AG09319 (cell line): ENCODE data around the gene ALG14.
A peak's percentile ranks its signal among the peaks of the same experiment; 100 is the strongest.

Source experiments
- DNase-seq: peaks from one replicate; pipeline ENCODE4 v3.0.0-alpha.2; 2010; ENCODE audit warnings: low read depth; ENCODE audit errors: extremely low read depth
- CTCF ChIP-seq: IDR thresholded peaks from 2 replicates; pipeline ENCODE4 v1.5.1; 2011; ENCODE audit warnings: low read depth, mild to moderate bottlenecking, inconsistent platforms, low read length, moderate library complexity

The ALG14 gene

GRCh38 chr1:95018602-95019369 is 54.0 kb downstream of the ALG14 start:
- no peak for TF ChIP-seq CTCF
- DNase-seq, result no peak

GRCh38 chr1:95017775-95018174 is 55.0 kb downstream of the ALG14 start:
- no peak for TF ChIP-seq CTCF
- DNase-seq, result no peak

GRCh38 chr1:95015076-95015475 is 57.7 kb downstream of the ALG14 start:
- TF ChIP-seq CTCF, result no peak
- no peak for DNase-seq

- TF ChIP-seq CTCF, result no peak
- peak; percentile 50 for DNase-seq
Observed at GRCh38 chr1:95013950-95014574, 58.7 kb downstream of the ALG14 start.

- peak; percentile 64 for DNase-seq
- no peak for TF ChIP-seq CTCF
Observed at GRCh38 chr1:95012389-95012788, 60.4 kb downstream of the ALG14 start.

- TF ChIP-seq CTCF, result no peak
- no peak for DNase-seq
Observed at GRCh38 chr1:95010158-95010557, 62.6 kb downstream of the ALG14 start.

GRCh38 chr1:95007687-95008086 is 65.1 kb downstream of the ALG14 start:
- no peak for TF ChIP-seq CTCF
- DNase-seq, result no peak
